WERI-Rb-1 (cell line): ENCODE results near the gene FGF12.
"Not testable (repeated sequence)": the region's sequence is repeated elsewhere in the genome, so short reads cannot be mapped to it uniquely, and the experiment has no call there.

Source experiments
- DNase-seq: peaks from one replicate; pipeline ENCODE4 v3.0.0-alpha.2; 2020
- H3K27ac ChIP-seq: fragments of 250-450 bp; sonication (Bioruptor Pico); 2 replicates; pipeline ENCODE4 v1.5.1; 2020; ENCODE audit warnings: mild to moderate bottlenecking, moderate library complexity
- H3K27me3 ChIP-seq: fragments of 250-450 bp; sonication (Bioruptor Pico); 2 replicates; pipeline ENCODE4 v1.5.1; 2021; ENCODE audit warnings: mild to moderate bottlenecking, low read depth, moderate library complexity; ENCODE audit not compliant: insufficient read depth, severe bottlenecking
- H3K36me3 ChIP-seq: fragments of 250-450 bp; sonication (Bioruptor Pico); 2 replicates; pipeline ENCODE4 v1.5.1; 2020; ENCODE audit warnings: mild to moderate bottlenecking, moderate library complexity
- H3K4me3 ChIP-seq: 2 replicates; pipeline ENCODE4 v1.5.1; 2011; ENCODE audit warnings: low read depth, mild to moderate bottlenecking, control low read depth, low read length
- H3K9me3 ChIP-seq: fragments of 250-450 bp; sonication (Bioruptor Pico); 2 replicates; pipeline ENCODE4 v1.5.1; 2021; ENCODE audit warnings: mild to moderate bottlenecking, moderate library complexity; ENCODE audit not compliant: severe bottlenecking
- CTCF ChIP-seq: IDR thresholded peaks from 2 replicates; pipeline ENCODE4 v1.5.1; 2011; ENCODE audit warnings: low read depth, mild to moderate bottlenecking, control low read depth, inconsistent platforms, low read length

The FGF12 gene

GRCh38 chr3:192727032-192727847 lies at the start of gene FGF12:
TSS of gene FGF12 (minus strand) at chr3:192727541.
- H3K4me3 ChIP-seq = peak within 1 kb of the TSS; percentile 64
- no peaks in the 10 kb centered on the region for H3K9me3 ChIP-seq
- H3K27ac ChIP-seq = no peak within 1 kb of the TSS
- TF ChIP-seq CTCF = no peak
- H3K36me3 ChIP-seq = no peaks in the 10 kb centered on the region
- H3K27me3 ChIP-seq = no peaks in the 10 kb centered on the region
- DNase-seq = peak; percentile 85

- H3K36me3 ChIP-seq, DNase-seq, H3K27ac ChIP-seq, H3K27me3 ChIP-seq, H3K4me3 ChIP-seq, H3K9me3 ChIP-seq: not testable (repeated sequence)
These were observed 47.0 kb upstream of the FGF12 start for GRCh38 chr3:192774341-192774740.

GRCh38 chr3:192772240-192772894 lies 45.0 kb upstream of the FGF12 start:
- Histone ChIP-seq H3K9me3 (no peaks in the 10 kb centered on the region), H3K4me3 (no peak overlapping the region), H3K27me3 (no peaks in the 10 kb centered on the region), H3K36me3 (no peaks in the 10 kb centered on the region), H3K27ac (no peak overlapping the region)
- peak; percentile 47 for DNase-seq
- TF ChIP-seq CTCF = peak; percentile 61

GRCh38 chr3:192758654-192759053 lies 31.3 kb upstream of the FGF12 start:
- no peak overlapping the region for H3K27ac ChIP-seq
- H3K27me3 ChIP-seq = no peaks in the 10 kb centered on the region
- no peaks in the 10 kb centered on the region for H3K36me3 ChIP-seq
- no peak for DNase-seq
- no peaks in the 10 kb centered on the region for H3K9me3 ChIP-seq
- no peak for TF ChIP-seq CTCF
- H3K4me3 ChIP-seq = no peak overlapping the region

- Histone ChIP-seq H3K4me3 (no peak overlapping the region), H3K27me3 (no peaks in the 10 kb centered on the region), H3K9me3 (no peaks in the 10 kb centered on the region), H3K36me3 (no peaks in the 10 kb centered on the region), H3K27ac (no peak overlapping the region)
- no peak for TF ChIP-seq CTCF
- no peak for DNase-seq
These were observed 23.8 kb upstream of the FGF12 start for GRCh38 chr3:192751148-192751547.

GRCh38 chr3:192750201-192750600 lies 22.9 kb upstream of the FGF12 start:
- no peak for TF ChIP-seq CTCF
- Histone ChIP-seq H3K27ac (no peak overlapping the region), H3K27me3 (no peaks in the 10 kb centered on the region), H3K4me3 (no peak overlapping the region), H3K9me3 (no peaks in the 10 kb centered on the region), H3K36me3 (no peaks in the 10 kb centered on the region)
- DNase-seq = no peak
